Calu3 (cell line): ENCODE data around the gene CABLES2. TPM values are rescaled to one million over a fixed set of nuclear protein-coding genes. Genes with fewer than 3 reads are reported as not detected.

Experiments used
- BruUV-seq: library from RNA; stranded (reverse); fragments of 400-500 nt; replicated peaks from 2 replicates; lab custom pipeline; 2021; lab: Mats Ljungman, UMichigan
- CTCF ChIA-PET: fragments of 300-600 bp; sonication (Branson Sonifier 250); formaldehyde crosslinking; loops from one replicate; lab custom pipeline; 2022; ENCODE audit warnings: antibody characterized with exemption; lab: Charles Lee
- DNase-seq: peaks from one replicate; pipeline ENCODE4 v3.0.0; 2022
- H3K27ac Mint-ChIP-seq: one replicate; pipeline ENCODE4 v1.8.0; 2022; ENCODE audit warnings: mixed read lengths; ENCODE audit not compliant: unreplicated experiment
- H3K27me3 Mint-ChIP-seq: one replicate; pipeline ENCODE4 v1.8.0; 2022; ENCODE audit warnings: mixed read lengths; ENCODE audit not compliant: unreplicated experiment
- H3K36me3 Mint-ChIP-seq: one replicate; pipeline ENCODE4 v1.8.0; 2022; ENCODE audit warnings: mild to moderate bottlenecking, moderate library complexity, mixed read lengths; ENCODE audit not compliant: insufficient read depth, unreplicated experiment
- H3K4me1 Mint-ChIP-seq: one replicate; pipeline ENCODE4 v1.8.0; 2022; ENCODE audit warnings: mild to moderate bottlenecking, low read depth, mixed read lengths; ENCODE audit not compliant: unreplicated experiment
- H3K4me3 Mint-ChIP-seq: one replicate; pipeline ENCODE4 v1.8.0; 2022; ENCODE audit warnings: mild to moderate bottlenecking, low read depth, moderate library complexity, mixed read lengths; ENCODE audit not compliant: unreplicated experiment
- H3K9me3 Mint-ChIP-seq: one replicate; pipeline ENCODE4 v1.8.0; 2022; ENCODE audit warnings: low read depth, mixed read lengths; ENCODE audit not compliant: unreplicated experiment
- CTCF ChIP-seq: fragments of 200-600 bp; IDR thresholded peaks from one replicate; pipeline ENCODE4 v1.8.0; 2022; ENCODE audit warnings: antibody characterized with exemption; ENCODE audit not compliant: unreplicated experiment
- intact Hi-C: fragments of 100-400 bp; cut with micrococcal nuclease; formaldehyde crosslinking; loops from one replicate; pipeline ENCODE4 v1.10.0; 2022; ENCODE audit not compliant: unreplicated experiment
- total RNA-seq: library from RNA; stranded (reverse); gene quantifications from 2 replicates; pipeline ENCODE4 v1.2.3, GENCODE V29; 2022

CABLES2 gene
- total RNA-seq, 1 experiment from 2014 or later = 13.6 TPM

GRCh38 chr20:62358171-62359042, 48.7 kb downstream of the CABLES2 start:
- no peak for TF ChIP-seq CTCF
- Mint-ChIP-seq H3K27ac (peak overlapping the region; percentile 87), H3K4me1 (peaks cover 78% of the 10 kb centered on the region), H3K27me3 (no peaks in the 10 kb centered on the region), H3K9me3 (no peaks in the 10 kb centered on the region), H3K36me3 (peaks cover 95% of the 10 kb centered on the region), H3K4me3 (peak overlapping the region; percentile 74)
- DNase-seq = peak; percentile 80
- intact Hi-C loops = no loop called here
- no TSS peak for BruUV-seq
- CTCF ChIA-PET = interaction anchor here (0.6 to 1.5 kb wide), 7 partner anchors 8 to 69 kb away, joined by 3 to 11 read pairs (median 5); partner anchors contain the start of gene RBBP8NL

GRCh38 chr20:62357681-62358080, 49.4 kb downstream of the CABLES2 start:
- peaks cover 71% of the 10 kb centered on the region for H3K4me1 Mint-ChIP-seq
- H3K27me3 Mint-ChIP-seq = no peaks in the 10 kb centered on the region
- no peaks in the 10 kb centered on the region for H3K9me3 Mint-ChIP-seq
- peaks cover 94% of the 10 kb centered on the region for H3K36me3 Mint-ChIP-seq
- TF ChIP-seq CTCF = no peak
- CTCF ChIA-PET = interaction anchor here (0.6 to 1.5 kb wide), 3 partner anchors 8 to 70 kb away, joined by 4 to 5 read pairs (median 4); partner anchors contain the start of gene RBBP8NL
- no TSS peak for BruUV-seq
- intact Hi-C loops = no loop called here
- no peak for DNase-seq
- H3K4me3 Mint-ChIP-seq = peak overlapping the region; percentile 74
- peak overlapping the region; percentile 87 for H3K27ac Mint-ChIP-seq

- Mint-ChIP-seq H3K9me3 (no peaks in the 10 kb centered on the region), H3K36me3 (peaks cover 94% of the 10 kb centered on the region), H3K27me3 (no peaks in the 10 kb centered on the region), H3K4me1 (peaks cover 67% of the 10 kb centered on the region), H3K27ac (peak overlapping the region; percentile 79), H3K4me3 (peak overlapping the region; percentile 74)
- TF ChIP-seq CTCF = no peak
- no TSS peak for BruUV-seq
- intact Hi-C loops = no loop called here
- peak; percentile 95 for DNase-seq
- CTCF ChIA-PET = interaction anchor here (0.6 to 1.5 kb wide), 3 partner anchors 9 to 55 kb away, joined by 3 to 5 read pairs (median 4); no protein-coding TSS in a partner anchor
Measured at GRCh38 chr20:62357187-62357667, 49.9 kb downstream of the CABLES2 start.

- DNase-seq = no peak
- H3K4me3 Mint-ChIP-seq = peak overlapping the region; percentile 74
- no peak for TF ChIP-seq CTCF
- H3K4me1 Mint-ChIP-seq = peaks cover 61% of the 10 kb centered on the region
- H3K9me3 Mint-ChIP-seq = no peaks in the 10 kb centered on the region
- intact Hi-C loops = no loop called here
- peaks cover 94% of the 10 kb centered on the region for H3K36me3 Mint-ChIP-seq
- CTCF ChIA-PET = interaction anchor here (0.5 to 1.5 kb wide), 3 partner anchors 12 to 1718 kb away, joined by 3 to 4 read pairs (median 3); no protein-coding TSS in a partner anchor
- BruUV-seq = no TSS peak
- peak overlapping the region; percentile 79 for H3K27ac Mint-ChIP-seq
- H3K27me3 Mint-ChIP-seq = no peaks in the 10 kb centered on the region
Measured at GRCh38 chr20:62356589-62357186, 50.4 kb downstream of the CABLES2 start.
